Fibroblast of skin of left biceps (primary cell): ENCODE measurements around the gene KCNE4.
"Not testable (repeated sequence)": the region's sequence is repeated elsewhere in the genome, so short reads cannot be mapped to it uniquely, and the experiment has no call there.

ENCODE experiments used
- DNase-seq, 2 experiments: peaks; one replicate each; pipeline ENCODE4 v3.0.0-alpha.2; 2013; ENCODE audit warnings: low read depth in 2 of 2

Gene KCNE4

GRCh38 chr2:223056701-223057418, 4.9 kb downstream of the KCNE4 start:
- DNase-seq: peak; percentile 79 to 87

- DNase-seq: no peak
These were observed 5.6 kb downstream of the KCNE4 start for GRCh38 chr2:223057569-223057968.

GRCh38 chr2:223058952-223059716, 7.1 kb downstream of the KCNE4 start:
- no peak for DNase-seq

- no peak for DNase-seq
These were observed 8.3 kb downstream of the KCNE4 start for GRCh38 chr2:223060201-223060825.

GRCh38 chr2:223062396-223062795, 10.4 kb downstream of the KCNE4 start:
- DNase-seq: peak; percentile 91 to 93

GRCh38 chr2:223065107-223065506, 13.1 kb downstream of the KCNE4 start:
- DNase-seq: no peak

- DNase-seq: no peak
These were observed 14.7 kb downstream of the KCNE4 start for GRCh38 chr2:223066721-223067120.

- DNase-seq: no peak
These were observed 16.1 kb downstream of the KCNE4 start for GRCh38 chr2:223068071-223068470.

GRCh38 chr2:223069465-223069864, 17.5 kb downstream of the KCNE4 start:
- no peak for DNase-seq

- no peak for DNase-seq
These were observed 18.0 kb downstream of the KCNE4 start for GRCh38 chr2:223069988-223070387.

GRCh38 chr2:223071139-223071538, 19.1 kb downstream of the KCNE4 start:
- DNase-seq: no peak

GRCh38 chr2:223072826-223073225, 20.8 kb downstream of the KCNE4 start:
- DNase-seq: no peak

- no peak for DNase-seq
These were observed 23.6 kb downstream of the KCNE4 start for GRCh38 chr2:223075301-223076270.

- peak; percentile 67 to 73 for DNase-seq
These were observed 24.6 kb downstream of the KCNE4 start for GRCh38 chr2:223076573-223076972.

- DNase-seq: no peak
These were observed 26.5 kb downstream of the KCNE4 start for GRCh38 chr2:223078482-223078881.

GRCh38 chr2:223079378-223079777, 27.4 kb downstream of the KCNE4 start:
- DNase-seq: no peak

- DNase-seq: no peak
These were observed 27.9 kb downstream of the KCNE4 start for GRCh38 chr2:223079925-223080324.

- DNase-seq: not testable (repeated sequence)
These were observed 28.9 kb downstream of the KCNE4 start for GRCh38 chr2:223080790-223081360.

- DNase-seq: no peak
These were observed 29.8 kb downstream of the KCNE4 start for GRCh38 chr2:223081789-223082188.

- no peak for DNase-seq
These were observed 30.7 kb downstream of the KCNE4 start for GRCh38 chr2:223082706-223083105.

GRCh38 chr2:223083402-223084070, 31.5 kb downstream of the KCNE4 start:
- DNase-seq: no peak
